Parathyroid adenoma (tissue), 2 donors: ENCODE data around the gene SMG1.
"Not testable (repeated sequence)": the region's sequence is repeated elsewhere in the genome, so short reads cannot be mapped to it uniquely, and the experiment has no call there.

ENCODE experiments used
- H2AFZ ChIP-seq: fragments of 300-600 bp; sonication (generic); one replicate; pipeline ENCODE4 v1.7.0; 2017; ENCODE audit warnings: antibody characterized with exemption, mild to moderate bottlenecking
- H3K27ac ChIP-seq: fragments of 300-600 bp; sonication (generic); one replicate; pipeline ENCODE4 v1.7.0; 2017
- H3K27me3 ChIP-seq: fragments of 300-600 bp; sonication (generic); one replicate; pipeline ENCODE4 v1.7.0; 2017; ENCODE audit warnings: low read length; ENCODE audit not compliant: control insufficient read depth, insufficient read depth
- H3K36me3 ChIP-seq: fragments of 300-600 bp; sonication (generic); one replicate; pipeline ENCODE4 v1.7.0; 2017; ENCODE audit warnings: low read length; ENCODE audit not compliant: control insufficient read depth, insufficient read depth
- H3K4me1 ChIP-seq: fragments of 300-600 bp; sonication (generic); one replicate; pipeline ENCODE4 v1.7.0; 2017; ENCODE audit warnings: control low read depth
- H3K4me2 ChIP-seq: fragments of 300-600 bp; sonication (generic); one replicate; pipeline ENCODE4 v1.7.0; 2017; ENCODE audit warnings: low read length
- H3K4me3 ChIP-seq: fragments of 300-600 bp; sonication (generic); one replicate; pipeline ENCODE4 v1.7.0; 2017; ENCODE audit warnings: low read depth, low read length
- H3K79me2 ChIP-seq: fragments of 300-600 bp; sonication (generic); one replicate; pipeline ENCODE4 v1.7.0; 2017; ENCODE audit warnings: control low read depth
- H3K9ac ChIP-seq: fragments of 300-600 bp; sonication (generic); one replicate; pipeline ENCODE4 v1.7.0; 2017; ENCODE audit warnings: mild to moderate bottlenecking
- H3K9me3 ChIP-seq: fragments of 300-600 bp; sonication (generic); one replicate; pipeline ENCODE4 v1.7.0; 2017; ENCODE audit warnings: low read length; ENCODE audit not compliant: control insufficient read depth
- TF ChIP-seq, protein P1 (sequence below): fragments of 300-600 bp; sonication (generic); IDR thresholded peaks from one replicate; pipeline ENCODE4 v1.7.0; 2017; ENCODE audit warnings: antibody characterized with exemption, mild to moderate bottlenecking
- donor health status: primary hyperparathyroidism.

Gene SMG1

GRCh38 chr16:18925986-18926865 is at the start of gene SMG1:
Gene SMG1 (minus strand): TSS chr16:18926408. CDS start chr16:18926041, 367 bp downstream.
- peak within 1 kb of the TSS; percentile 63 for H3K4me3 ChIP-seq
- not testable (repeated sequence) for H3K36me3 ChIP-seq, H3K27me3 ChIP-seq, H3K4me1 ChIP-seq, H3K9me3 ChIP-seq
- peaks cover 18% of the 10 kb centered on the region for H3K79me2 ChIP-seq
- peak within 1 kb of the TSS; percentile 84 for H2AFZ ChIP-seq
- H3K4me2 ChIP-seq, result peak within 1 kb of the TSS; percentile 89
- peak within 1 kb of the TSS; percentile 91 for H3K9ac ChIP-seq
- peak within 1 kb of the TSS; percentile 86 for H3K27ac ChIP-seq

GRCh38 chr16:18975109-18975508 is 48.9 kb upstream of the SMG1 start:
- Histone ChIP-seq H3K27ac (no peak overlapping the region), H3K27me3 (no peaks in the 10 kb centered on the region), H3K4me1 (no peaks in the 10 kb centered on the region), H3K4me2 (no peak overlapping the region), H3K79me2 (no peaks in the 10 kb centered on the region), H3K9ac (no peak overlapping the region), H3K9me3 (no peaks in the 10 kb centered on the region), H3K4me3 (no peak overlapping the region), H3K36me3 (no peaks in the 10 kb centered on the region), H2AFZ (no peak overlapping the region)
- TF ChIP-seq, protein P1, sequence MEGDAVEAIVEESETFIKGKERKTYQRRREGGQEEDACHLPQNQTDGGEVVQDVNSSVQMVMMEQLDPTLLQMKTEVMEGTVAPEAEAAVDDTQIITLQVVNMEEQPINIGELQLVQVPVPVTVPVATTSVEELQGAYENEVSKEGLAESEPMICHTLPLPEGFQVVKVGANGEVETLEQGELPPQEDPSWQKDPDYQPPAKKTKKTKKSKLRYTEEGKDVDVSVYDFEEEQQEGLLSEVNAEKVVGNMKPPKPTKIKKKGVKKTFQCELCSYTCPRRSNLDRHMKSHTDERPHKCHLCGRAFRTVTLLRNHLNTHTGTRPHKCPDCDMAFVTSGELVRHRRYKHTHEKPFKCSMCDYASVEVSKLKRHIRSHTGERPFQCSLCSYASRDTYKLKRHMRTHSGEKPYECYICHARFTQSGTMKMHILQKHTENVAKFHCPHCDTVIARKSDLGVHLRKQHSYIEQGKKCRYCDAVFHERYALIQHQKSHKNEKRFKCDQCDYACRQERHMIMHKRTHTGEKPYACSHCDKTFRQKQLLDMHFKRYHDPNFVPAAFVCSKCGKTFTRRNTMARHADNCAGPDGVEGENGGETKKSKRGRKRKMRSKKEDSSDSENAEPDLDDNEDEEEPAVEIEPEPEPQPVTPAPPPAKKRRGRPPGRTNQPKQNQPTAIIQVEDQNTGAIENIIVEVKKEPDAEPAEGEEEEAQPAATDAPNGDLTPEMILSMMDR, result no peak

DNA sequence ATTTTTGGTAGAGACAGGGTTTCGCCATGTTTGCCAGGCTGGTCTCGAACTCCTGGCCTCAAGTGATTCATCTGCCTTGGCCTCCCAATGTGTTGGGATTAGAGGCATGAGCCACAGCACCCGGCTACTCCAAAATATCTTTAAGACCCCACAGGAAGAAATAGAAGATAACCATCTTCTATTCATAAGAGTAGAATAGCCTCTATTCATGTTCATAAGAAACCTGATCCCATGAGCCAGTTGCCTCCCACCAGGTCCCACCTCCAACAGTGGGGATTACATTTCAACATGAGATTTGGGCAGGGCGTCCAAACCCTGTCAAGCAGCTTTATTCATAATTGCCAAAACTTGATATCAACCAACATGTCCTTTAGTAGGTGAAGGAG is 43.6 kb upstream of the SMG1 start:
- no peaks in the 10 kb centered on the region for H3K9me3 ChIP-seq
- no peak overlapping the region for H3K4me3 ChIP-seq
- TF ChIP-seq, protein P1, result no peak
- H3K4me1 ChIP-seq, result no peaks in the 10 kb centered on the region
- no peak overlapping the region for H3K4me2 ChIP-seq
- no peak overlapping the region for H3K9ac ChIP-seq
- no peaks in the 10 kb centered on the region for H3K36me3 ChIP-seq
- H3K79me2 ChIP-seq, result no peaks in the 10 kb centered on the region
- no peak overlapping the region for H3K27ac ChIP-seq
- no peak overlapping the region for H2AFZ ChIP-seq
- no peaks in the 10 kb centered on the region for H3K27me3 ChIP-seq

DNA sequence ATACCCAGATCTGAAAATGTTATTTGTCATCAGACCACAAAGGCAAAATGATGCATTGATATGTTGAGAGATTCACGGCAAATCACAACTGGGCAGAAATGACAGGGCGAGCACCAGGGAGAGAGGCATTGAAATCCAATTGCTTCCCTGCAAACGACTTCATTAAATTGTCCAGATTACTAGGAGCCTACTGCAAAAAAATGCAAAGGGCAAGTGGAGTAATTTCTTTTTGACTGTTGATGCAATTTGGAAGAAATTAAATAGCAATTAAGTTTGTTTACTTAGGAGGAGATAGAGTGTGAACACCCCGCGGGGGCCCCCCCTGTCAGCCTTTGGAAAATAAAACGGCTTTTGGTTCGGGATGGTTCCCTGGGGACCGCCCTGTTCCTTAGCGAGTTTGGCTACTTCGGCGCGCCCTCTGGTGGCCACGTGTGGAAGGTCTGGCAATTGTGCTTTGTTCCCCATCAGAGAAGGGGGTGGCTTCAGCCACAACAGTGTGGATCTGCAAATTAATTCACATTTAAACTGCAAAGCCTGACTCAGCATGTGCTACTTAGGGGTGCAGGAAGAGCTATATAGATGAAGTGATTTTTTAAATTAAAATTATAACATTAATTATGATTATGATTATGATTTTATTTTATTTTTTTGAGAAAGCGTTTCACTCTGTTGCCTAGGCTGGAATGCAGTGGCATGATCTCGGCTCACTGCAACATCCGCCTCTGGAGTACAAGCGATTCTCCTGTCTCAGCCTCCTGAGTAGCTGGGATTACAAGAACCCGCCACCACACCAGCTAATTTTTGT is 43.0 kb upstream of the SMG1 start:
- H3K79me2 ChIP-seq, result no peaks in the 10 kb centered on the region
- H2AFZ ChIP-seq, result peak overlapping the region; percentile 47
- H3K27me3 ChIP-seq, result no peaks in the 10 kb centered on the region
- TF ChIP-seq, protein P1, result peak; percentile 93
- H3K9ac ChIP-seq, result no peak overlapping the region
- peak overlapping the region; percentile 20 for H3K4me2 ChIP-seq
- no peak overlapping the region for H3K27ac ChIP-seq
- H3K4me3 ChIP-seq, result no peak overlapping the region
- H3K36me3 ChIP-seq, result no peaks in the 10 kb centered on the region
- no peaks in the 10 kb centered on the region for H3K4me1 ChIP-seq
- no peaks in the 10 kb centered on the region for H3K9me3 ChIP-seq

GRCh38 chr16:18966791-18967190 is 40.6 kb upstream of the SMG1 start:
- Histone ChIP-seq H3K9me3 (no peaks in the 10 kb centered on the region), H3K79me2 (no peaks in the 10 kb centered on the region), H3K36me3 (no peaks in the 10 kb centered on the region), H3K4me1 (no peaks in the 10 kb centered on the region), H3K4me3 (no peak overlapping the region), H2AFZ (no peak overlapping the region), H3K27me3 (no peaks in the 10 kb centered on the region), H3K9ac (no peak overlapping the region), H3K4me2 (no peak overlapping the region), H3K27ac (no peak overlapping the region)
- TF ChIP-seq, protein P1, result no peak
